Measurements from ENCODE around the gene FOXO3. TPM values are rescaled to one million over a fixed set of nuclear protein-coding genes. Genes with fewer than 3 reads are reported as not detected.

FOXO3 gene
- total RNA-seq, 1 donor from 2014 or later, result 60.3 TPM

GRCh38 chr6:108710551-108710950 lies 149.8 kb downstream of the FOXO3 start:
- no peak for DNase-seq (ENCODE audit: extremely low spot score, unreplicated experiment)
- TF ChIP-seq, protein P1, sequence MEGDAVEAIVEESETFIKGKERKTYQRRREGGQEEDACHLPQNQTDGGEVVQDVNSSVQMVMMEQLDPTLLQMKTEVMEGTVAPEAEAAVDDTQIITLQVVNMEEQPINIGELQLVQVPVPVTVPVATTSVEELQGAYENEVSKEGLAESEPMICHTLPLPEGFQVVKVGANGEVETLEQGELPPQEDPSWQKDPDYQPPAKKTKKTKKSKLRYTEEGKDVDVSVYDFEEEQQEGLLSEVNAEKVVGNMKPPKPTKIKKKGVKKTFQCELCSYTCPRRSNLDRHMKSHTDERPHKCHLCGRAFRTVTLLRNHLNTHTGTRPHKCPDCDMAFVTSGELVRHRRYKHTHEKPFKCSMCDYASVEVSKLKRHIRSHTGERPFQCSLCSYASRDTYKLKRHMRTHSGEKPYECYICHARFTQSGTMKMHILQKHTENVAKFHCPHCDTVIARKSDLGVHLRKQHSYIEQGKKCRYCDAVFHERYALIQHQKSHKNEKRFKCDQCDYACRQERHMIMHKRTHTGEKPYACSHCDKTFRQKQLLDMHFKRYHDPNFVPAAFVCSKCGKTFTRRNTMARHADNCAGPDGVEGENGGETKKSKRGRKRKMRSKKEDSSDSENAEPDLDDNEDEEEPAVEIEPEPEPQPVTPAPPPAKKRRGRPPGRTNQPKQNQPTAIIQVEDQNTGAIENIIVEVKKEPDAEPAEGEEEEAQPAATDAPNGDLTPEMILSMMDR (IDR thresholded peaks at IDR 0.05), result no peak
- Mint-ChIP-seq H3K9me3 (ENCODE audit: unreplicated experiment) (no peaks in the 10 kb centered on the region), H3K4me3 (ENCODE audit: unreplicated experiment) (no peak overlapping the region), H3K27me3 (ENCODE audit: unreplicated experiment) (peaks cover 4% of the 10 kb centered on the region), H3K4me1 (ENCODE audit: unreplicated experiment) (peaks cover 55% of the 10 kb centered on the region), H3K27ac (ENCODE audit: unreplicated experiment) (no peak overlapping the region), H3K36me3 (ENCODE audit: unreplicated experiment) (no peaks in the 10 kb centered on the region)

DNA sequence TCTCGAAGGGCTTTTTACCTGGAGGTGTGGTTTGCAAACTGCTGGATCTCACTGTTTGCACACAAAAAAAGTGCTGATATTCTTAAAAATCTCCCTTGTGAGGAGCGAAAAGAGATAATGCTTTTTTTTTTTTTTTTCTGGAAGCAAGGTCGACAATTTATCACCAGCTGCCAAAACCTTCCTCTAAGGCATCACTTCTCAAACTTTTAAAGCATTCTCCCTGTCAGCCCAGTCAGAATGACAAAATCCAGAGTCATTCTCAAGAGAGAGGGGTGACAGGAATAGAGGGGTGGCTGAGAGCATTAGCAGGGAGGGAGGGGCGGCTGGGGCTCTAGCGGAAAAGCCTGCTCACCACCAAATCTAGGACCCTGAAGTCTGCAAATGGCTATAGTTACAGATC lies 150.4 kb downstream of the FOXO3 start:
- H3K4me3 Mint-ChIP-seq (ENCODE audit: unreplicated experiment), result no peak overlapping the region
- peaks cover 50% of the 10 kb centered on the region for H3K4me1 Mint-ChIP-seq (ENCODE audit: unreplicated experiment)
- H3K27me3 Mint-ChIP-seq (ENCODE audit: unreplicated experiment), result peaks cover 4% of the 10 kb centered on the region
- no peak for DNase-seq (ENCODE audit: extremely low spot score, unreplicated experiment)
- TF ChIP-seq, protein P1 (IDR thresholded peaks at IDR 0.05), result no peak
- no peak overlapping the region for H3K27ac Mint-ChIP-seq (ENCODE audit: unreplicated experiment)
- H3K9me3 Mint-ChIP-seq (ENCODE audit: unreplicated experiment), result no peaks in the 10 kb centered on the region
- no peaks in the 10 kb centered on the region for H3K36me3 Mint-ChIP-seq (ENCODE audit: unreplicated experiment)

DNA sequence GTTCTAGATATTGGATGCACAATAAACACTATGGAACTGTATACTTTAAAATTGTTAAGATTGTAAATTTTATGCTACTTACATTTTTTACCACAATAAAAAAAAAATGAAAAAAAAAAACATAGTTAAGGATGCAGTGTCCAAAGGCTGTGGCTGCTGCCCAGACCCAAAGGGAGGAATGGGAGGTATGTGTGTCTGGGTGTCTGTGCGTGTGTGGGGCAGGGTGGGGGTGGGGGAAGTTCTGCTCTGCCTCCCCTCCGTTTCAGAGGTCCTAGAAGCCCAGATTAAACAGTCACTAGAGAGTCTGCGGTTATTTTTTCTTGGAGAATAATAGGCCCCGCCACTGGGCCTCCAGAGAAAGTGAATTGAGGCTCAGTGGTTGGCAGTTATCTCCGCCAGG lies 151.1 kb downstream of the FOXO3 start:
- H3K9me3 Mint-ChIP-seq (ENCODE audit: unreplicated experiment), result no peaks in the 10 kb centered on the region
- peaks cover 4% of the 10 kb centered on the region for H3K27me3 Mint-ChIP-seq (ENCODE audit: unreplicated experiment)
- TF ChIP-seq, protein P1 (IDR thresholded peaks at IDR 0.05), result no peak
- peaks cover 43% of the 10 kb centered on the region for H3K4me1 Mint-ChIP-seq (ENCODE audit: unreplicated experiment)
- DNase-seq (ENCODE audit: extremely low spot score, unreplicated experiment), result no peak
- no peak overlapping the region for H3K27ac Mint-ChIP-seq (ENCODE audit: unreplicated experiment)
- H3K36me3 Mint-ChIP-seq (ENCODE audit: unreplicated experiment), result no peaks in the 10 kb centered on the region
- no peak overlapping the region for H3K4me3 Mint-ChIP-seq (ENCODE audit: unreplicated experiment)

- H3K27ac Mint-ChIP-seq (ENCODE audit: unreplicated experiment), result no peak overlapping the region
- no peak overlapping the region for H3K4me3 Mint-ChIP-seq (ENCODE audit: unreplicated experiment)
- peaks cover 32% of the 10 kb centered on the region for H3K4me1 Mint-ChIP-seq (ENCODE audit: unreplicated experiment)
- no peaks in the 10 kb centered on the region for H3K9me3 Mint-ChIP-seq (ENCODE audit: unreplicated experiment)
- H3K27me3 Mint-ChIP-seq (ENCODE audit: unreplicated experiment), result peaks cover 4% of the 10 kb centered on the region
- no peak for DNase-seq (ENCODE audit: extremely low spot score, unreplicated experiment)
- no peaks in the 10 kb centered on the region for H3K36me3 Mint-ChIP-seq (ENCODE audit: unreplicated experiment)
- TF ChIP-seq, protein P1 (IDR thresholded peaks at IDR 0.05), result no peak
Observed at GRCh38 chr6:108712946-108713345, 152.2 kb downstream of the FOXO3 start.

DNA sequence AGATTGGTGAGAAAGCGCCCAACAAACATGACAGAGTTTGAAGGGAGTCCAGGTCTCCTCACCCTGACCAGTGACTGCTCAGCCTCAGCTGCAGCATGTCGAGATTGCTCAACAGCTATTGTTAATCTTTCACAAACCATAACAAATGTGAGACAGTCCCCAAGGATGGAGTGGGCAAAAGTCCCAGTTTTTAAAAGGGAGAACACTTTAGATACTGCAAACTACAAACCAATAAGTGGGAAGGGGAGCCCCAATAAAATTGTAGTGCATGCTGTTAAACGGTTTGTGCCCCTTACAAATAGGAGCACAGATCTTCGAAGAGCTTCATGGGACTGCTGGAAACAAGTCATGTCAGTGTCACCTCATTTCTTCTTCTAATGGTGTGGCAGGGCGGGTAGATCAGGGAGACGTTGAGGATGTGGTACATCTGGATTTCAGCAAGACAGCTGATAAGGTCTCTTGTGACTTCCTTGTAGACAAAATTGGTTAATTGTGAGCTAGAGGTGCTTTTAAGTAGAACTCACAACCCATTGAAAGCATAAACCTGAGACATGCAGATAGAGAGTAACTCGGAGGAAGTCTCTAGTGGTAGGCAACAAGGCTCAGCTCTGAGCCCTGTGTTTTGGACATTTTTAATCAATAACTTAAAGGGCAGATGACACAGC lies 153.5 kb downstream of the FOXO3 start:
- TF ChIP-seq, protein P1 (IDR thresholded peaks at IDR 0.05), result no peak

More for the DNA sequence above, 153.5 kb downstream of the FOXO3 start:
- no peaks in the 10 kb centered on the region for H3K9me3 Mint-ChIP-seq (ENCODE audit: unreplicated experiment)
- H3K36me3 Mint-ChIP-seq (ENCODE audit: unreplicated experiment), result no peaks in the 10 kb centered on the region
- H3K4me1 Mint-ChIP-seq (ENCODE audit: unreplicated experiment), result peaks cover 25% of the 10 kb centered on the region
- no peak overlapping the region for H3K27ac Mint-ChIP-seq (ENCODE audit: unreplicated experiment)
- H3K27me3 Mint-ChIP-seq (ENCODE audit: unreplicated experiment), result peaks cover 4% of the 10 kb centered on the region
- DNase-seq (ENCODE audit: extremely low spot score, unreplicated experiment), result no peak
- no peak overlapping the region for H3K4me3 Mint-ChIP-seq (ENCODE audit: unreplicated experiment)

Measured in osteocyte (in vitro differentiated cells).